ENCODE measurements around the gene NAA38. TPM values are rescaled to one million over a fixed set of nuclear protein-coding genes. Genes with fewer than 3 reads are reported as not detected.

NAA38 gene
- total RNA-seq, 4 donors from 2014 or later = 45.2 to 80.1 (median 74.8) TPM

DNA sequence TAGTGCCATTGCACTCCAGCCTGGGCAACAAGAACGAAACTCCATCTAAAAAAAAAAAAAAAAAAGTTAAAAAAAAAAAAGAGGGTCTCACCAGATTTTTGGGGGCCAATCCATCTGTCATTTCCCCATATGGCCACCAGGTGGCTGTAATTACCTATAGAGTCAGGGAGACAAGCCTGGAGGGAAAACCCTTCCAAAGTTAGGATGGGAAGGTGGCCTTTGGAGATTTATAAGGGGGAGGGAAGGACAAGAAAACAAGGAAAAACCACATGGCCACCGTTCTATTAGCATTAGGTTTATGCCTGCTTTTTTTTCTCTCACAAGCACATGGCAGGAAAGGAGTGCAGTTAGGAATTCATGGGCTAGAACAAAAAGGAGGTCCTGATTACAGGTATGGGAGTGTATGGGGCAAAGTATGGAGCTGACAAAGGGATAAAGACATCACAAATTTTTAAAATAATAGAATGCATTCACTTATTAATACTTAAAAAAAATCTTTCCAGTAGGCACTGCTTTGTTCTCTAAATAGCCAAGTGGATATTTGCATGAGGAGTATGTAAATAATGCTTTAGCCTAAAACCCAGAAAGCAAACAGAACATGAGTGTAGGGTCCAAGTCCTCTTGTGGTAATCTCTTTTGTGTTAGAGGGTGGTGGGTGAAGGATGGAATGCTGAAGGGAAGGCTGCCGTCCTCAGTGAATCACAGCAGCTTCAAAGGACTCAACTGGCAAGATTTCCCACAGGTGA lies 5.5 kb upstream of the NAA38 start:
- H3K4me3 ChIP-seq = no peak overlapping the region
- 11 to 31% methylated on average over 3 of the region's 3 CpGs for WGBS, 2 donors
- no peak overlapping the region for H3K27ac ChIP-seq
- peaks cover 9 to 45% (median 18%) of the 10 kb centered on the region in 3 donors for H3K4me1 ChIP-seq
- peaks cover 0 to 32% (median 0%) of the 10 kb centered on the region in 3 donors for H3K36me3 ChIP-seq
- H3K9me3 ChIP-seq = no peaks in the 10 kb centered on the region
- no peak for DNase-seq
- intact Hi-C loops (cut with DNase I) = loop anchor here (5.0 kb wide), 1 partner anchor 129 kb away; no protein-coding TSS in a partner anchor
- no peaks in the 10 kb centered on the region for H3K27me3 ChIP-seq
- TF ChIP-seq, protein P1, sequence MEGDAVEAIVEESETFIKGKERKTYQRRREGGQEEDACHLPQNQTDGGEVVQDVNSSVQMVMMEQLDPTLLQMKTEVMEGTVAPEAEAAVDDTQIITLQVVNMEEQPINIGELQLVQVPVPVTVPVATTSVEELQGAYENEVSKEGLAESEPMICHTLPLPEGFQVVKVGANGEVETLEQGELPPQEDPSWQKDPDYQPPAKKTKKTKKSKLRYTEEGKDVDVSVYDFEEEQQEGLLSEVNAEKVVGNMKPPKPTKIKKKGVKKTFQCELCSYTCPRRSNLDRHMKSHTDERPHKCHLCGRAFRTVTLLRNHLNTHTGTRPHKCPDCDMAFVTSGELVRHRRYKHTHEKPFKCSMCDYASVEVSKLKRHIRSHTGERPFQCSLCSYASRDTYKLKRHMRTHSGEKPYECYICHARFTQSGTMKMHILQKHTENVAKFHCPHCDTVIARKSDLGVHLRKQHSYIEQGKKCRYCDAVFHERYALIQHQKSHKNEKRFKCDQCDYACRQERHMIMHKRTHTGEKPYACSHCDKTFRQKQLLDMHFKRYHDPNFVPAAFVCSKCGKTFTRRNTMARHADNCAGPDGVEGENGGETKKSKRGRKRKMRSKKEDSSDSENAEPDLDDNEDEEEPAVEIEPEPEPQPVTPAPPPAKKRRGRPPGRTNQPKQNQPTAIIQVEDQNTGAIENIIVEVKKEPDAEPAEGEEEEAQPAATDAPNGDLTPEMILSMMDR (IDR thresholded peaks at IDR 0.05) = peak; percentile 71 to 89 (median 86)
- TF ChIP-seq POLR2A (IDR thresholded peaks at IDR 0.05) = no peak

GRCh38 chr17:7859028-7859427 lies 1.7 kb upstream of the NAA38 start:
- Histone ChIP-seq H3K9me3 (no peaks in the 10 kb centered on the region), H3K36me3 (peaks cover 0 to 33% (median 0%) of the 10 kb centered on the region in 3 donors), H3K27ac (peak overlapping the region in 3 of 4 donors; percentile 82 to 97 (median 97)), H3K4me3 (peak overlapping the region in 3 of 4 donors; percentile 73 to 81 (median 79)), H3K27me3 (no peaks in the 10 kb centered on the region), H3K4me1 (peaks cover 23 to 52% (median 30%) of the 10 kb centered on the region in 3 donors)
- intact Hi-C loops (cut with DNase I) = no loop called here
- no peak for DNase-seq
- WGBS, 2 donors = 69 to 85% methylated on average over 7 of the region's 8 CpGs
- TF ChIP-seq, protein P1 (IDR thresholded peaks at IDR 0.05) = no peak
- TF ChIP-seq POLR2A (IDR thresholded peaks at IDR 0.05) = no peak

DNA sequence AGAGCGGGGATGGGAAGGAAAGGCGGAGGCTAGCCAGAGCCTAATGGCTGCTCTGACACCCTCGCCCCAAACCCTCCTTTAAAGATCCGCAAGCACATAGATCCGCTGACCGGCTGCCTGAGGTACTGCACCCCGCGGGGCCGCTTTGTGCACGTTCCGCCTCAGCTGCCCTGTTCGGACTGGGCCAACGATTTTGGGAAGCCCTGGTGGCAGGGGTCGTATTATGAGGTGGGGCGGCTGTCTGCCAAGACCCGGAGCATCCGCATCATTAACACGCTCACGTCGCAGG lies 1.1 kb upstream of the NAA38 start:
- peaks cover 23 to 56% (median 30%) of the 10 kb centered on the region in 3 donors for H3K4me1 ChIP-seq

GRCh38 chr17:7857713-7858521 lies 558 bp upstream of the NAA38 start, which contains the start of gene CYB5D1:
Gene CYB5D1 (plus strand): TSS chr17:7858003. CDS start chr17:7858135, 132 bp downstream.
- H3K9me3 ChIP-seq = no peaks in the 10 kb centered on the region
- peaks cover 23 to 60% (median 30%) of the 10 kb centered on the region in 3 donors for H3K4me1 ChIP-seq
- peak; percentile 80 for DNase-seq
- H3K27me3 ChIP-seq = no peaks in the 10 kb centered on the region
- intact Hi-C loops (cut with DNase I) = no loop called here
- H3K36me3 ChIP-seq = peaks cover 0 to 44% (median 0%) of the 10 kb centered on the region in 3 donors
- peak within 1 kb of the TSS; percentile 51 to 81 (median 76) for H3K4me3 ChIP-seq
- H3K27ac ChIP-seq = peak within 1 kb of the TSS; percentile 82 to 97 (median 96)
- WGBS, 2 donors = 1% methylated on average over 32 to 41 of the region's 48 CpGs
- TF ChIP-seq POLR2A (IDR thresholded peaks at IDR 0.05) = peak in 2 of 4 donors; percentile 40 to 45
- TF ChIP-seq, protein P1 (IDR thresholded peaks at IDR 0.05) = peak in 1 of 6 experiments; percentile 31

More for the DNA sequence above, 1.1 kb upstream of the NAA38 start:
- no peak for DNase-seq
- 4 to 25% methylated on average over 5 to 9 of the region's 20 CpGs for WGBS, 2 donors
- Histone ChIP-seq H3K36me3 (peaks cover 0 to 39% (median 0%) of the 10 kb centered on the region in 3 donors), H3K9me3 (no peaks in the 10 kb centered on the region), H3K27ac (peak overlapping the region; percentile 82 to 97 (median 96)), H3K4me3 (peak overlapping the region; percentile 51 to 81 (median 76)), H3K27me3 (no peaks in the 10 kb centered on the region)
- TF ChIP-seq POLR2A (IDR thresholded peaks at IDR 0.05) = no peak
- TF ChIP-seq, protein P1 (IDR thresholded peaks at IDR 0.05) = peak in 5 of 6 experiments; percentile 41 to 68 (median 56)
- intact Hi-C loops (cut with DNase I) = no loop called here

All from esophagus squamous epithelium (tissue), 5 donors.